ENCODE data around the gene SH2D3C. TPM values are rescaled to one million over a fixed set of nuclear protein-coding genes. Genes with fewer than 3 reads are reported as not detected.

SH2D3C gene
- total and polyA plus RNA-seq, 9 of the 15 experiments (the other 6 are each of a cell fraction or from before 2014, with no cell fraction given): 0.03 to 1.2 (median 0.22) TPM; not detected in 1

- no peak overlapping the region for H2AFZ ChIP-seq (ENCODE audit: low read depth, low read length)
- no peaks in the 10 kb centered on the region for H3K9me1 ChIP-seq (ENCODE audit: control insufficient read depth, insufficient read depth, low read length)
- H3K27ac ChIP-seq (ENCODE audit: extremely low read depth, low read depth, low read length): no peak overlapping the region
- TF ChIP-seq STAG1 (CRISPR knock-in tag; IDR thresholded peaks at IDR 0.05; ENCODE audit: borderline replicate concordance) (no peak), ZNF449 (CRISPR knock-in tag; IDR thresholded peaks at IDR 0.05) (no peak), ELF2 (CRISPR knock-in tag; IDR thresholded peaks at IDR 0.05) (no peak), MXI1 (IDR thresholded peaks at IDR 0.05; ENCODE audit: low read depth, low read length) (no peak), SAFB (IDR thresholded peaks at IDR 0.05; ENCODE audit: borderline replicate concordance, low read depth, low read length) (no peak)
- in situ Hi-C loops (cut with MboI) (loop anchor here (5.0 kb wide), 1 partner anchor 45 kb away; the partner anchor contains the start of gene TOR2A), intact Hi-C loops (cut with micrococcal nuclease) (no loop called here)
- BruUV-seq (replicated peaks): no TSS peak
- CTCF ChIA-PET (ENCODE audit: low intra/inter-chr PET ratio): no interaction called here
- H3K27me3 ChIP-seq (ENCODE audit: control insufficient read depth in 2 of 2, insufficient read depth in 2 of 2, low read length in 2 of 2): no peaks in the 10 kb centered on the region
- no peaks in the 10 kb centered on the region for H3K9me3 ChIP-seq (replicated peaks; ENCODE audit: control insufficient read depth, insufficient read depth, low read depth, low read length)
- peaks cover 10% of the 10 kb centered on the region for H3K79me2 ChIP-seq (ENCODE audit: control insufficient read depth, insufficient read depth, low read length)
- H3K36me3 ChIP-seq (ENCODE audit: control insufficient read depth, insufficient read depth, low read length): peaks cover under 1% of the 10 kb centered on the region; the same call in 2 of the 3 replicates
- ATAC-seq (no peak), FAIRE-seq (no peak), DNase-seq (ENCODE audit: extremely low read depth in 1 of 4, low spot score in 3 of 4) (no peak)
- POLR2A ChIA-PET: interaction anchor here (1.8 kb wide), 1 partner anchor 11 kb away, joined by 7 read pairs; no protein-coding TSS in a partner anchor
- H3K9ac ChIP-seq (ENCODE audit: insufficient read depth in 1 of 2, low read depth in 2 of 2, low read length in 2 of 2): no peak overlapping the region
- H3K4me1 ChIP-seq (replicated peaks in 1 of 2; ENCODE audit: control insufficient read depth in 2 of 2, insufficient read depth in 2 of 2, low read length in 2 of 2): peaks cover 16 to 51% of the 10 kb centered on the region in 2 experiments
- 83% methylated on average over 4 of the region's 4 CpGs for WGBS (ENCODE audit: insufficient coverage, low coverage, missing lambda C conversion rate)
- peaks cover 5% of the 10 kb centered on the region; the same call in 1 of the 2 replicates for H4K20me1 ChIP-seq (replicated peaks; ENCODE audit: control insufficient read depth, insufficient read depth, low read length)
- H3K4me3 ChIP-seq: no peak overlapping the region
- H3K4me2 ChIP-seq (ENCODE audit: insufficient read depth, low read length): no peak overlapping the region
These were observed 3.3 kb upstream of the SH2D3C start for GRCh38 chr9:127781806-127782205.

All from K562 (cell line).